ENCODE results near the gene KLHL42. TPM values are rescaled to one million over a fixed set of nuclear protein-coding genes. Genes with fewer than 3 reads are reported as not detected.

The KLHL42 gene
- total RNA-seq, 8 experiments from 2014 or later = 9.3 to 38.5 (median 31.4) TPM

Other genes with a start within 250 kb of the KLHL42 start
- gene REP15, start 83.8 kb upstream of the KLHL42 start, total RNA-seq = 1 to 10 TPM in 3 of 8 experiments, under 1 TPM in 5; 0.27 to 5.7 (median 0.96) TPM
- 10 to 100 TPM; 42.2 to 67.7 (median 54.7) TPM for gene MRPS35, start 69.4 kb upstream of the KLHL42 start, total RNA-seq
- under 1 TPM in 1 of 8 experiments, not detected in 7; 0.27 TPM for gene MANSC4, start within 50 bp of the KLHL42 start, total RNA-seq
- 1 to 10 TPM in 3 of 8 experiments, under 1 TPM in 4, not detected in 1; 0.21 to 8.5 (median 0.66) TPM for gene PTHLH, start 192.5 kb downstream of the KLHL42 start, total RNA-seq

Data from motor neuron (in vitro differentiated cells).